OCI-LY3 (cell line): ENCODE measurements around the gene KLHL2.

Experiments
- EZH2phosphoT487 ChIP-seq: fragments of 200-600 bp; shearing (Covaris generic); IDR thresholded peaks from 2 replicates; pipeline ENCODE4 v1.6.1; 2018; ENCODE audit warnings: antibody characterized with exemption, mixed run types, low read depth
- TF ChIP-seq, protein P1 (sequence below): fragments of 200-600, 300-600 bp; sonication (generic); IDR thresholded peaks from 2 replicates; pipeline ENCODE4 v1.5.1; 2014; ENCODE audit warnings: antibody characterized with exemption, low read length, low read depth

- TF ChIP-seq, protein P1, sequence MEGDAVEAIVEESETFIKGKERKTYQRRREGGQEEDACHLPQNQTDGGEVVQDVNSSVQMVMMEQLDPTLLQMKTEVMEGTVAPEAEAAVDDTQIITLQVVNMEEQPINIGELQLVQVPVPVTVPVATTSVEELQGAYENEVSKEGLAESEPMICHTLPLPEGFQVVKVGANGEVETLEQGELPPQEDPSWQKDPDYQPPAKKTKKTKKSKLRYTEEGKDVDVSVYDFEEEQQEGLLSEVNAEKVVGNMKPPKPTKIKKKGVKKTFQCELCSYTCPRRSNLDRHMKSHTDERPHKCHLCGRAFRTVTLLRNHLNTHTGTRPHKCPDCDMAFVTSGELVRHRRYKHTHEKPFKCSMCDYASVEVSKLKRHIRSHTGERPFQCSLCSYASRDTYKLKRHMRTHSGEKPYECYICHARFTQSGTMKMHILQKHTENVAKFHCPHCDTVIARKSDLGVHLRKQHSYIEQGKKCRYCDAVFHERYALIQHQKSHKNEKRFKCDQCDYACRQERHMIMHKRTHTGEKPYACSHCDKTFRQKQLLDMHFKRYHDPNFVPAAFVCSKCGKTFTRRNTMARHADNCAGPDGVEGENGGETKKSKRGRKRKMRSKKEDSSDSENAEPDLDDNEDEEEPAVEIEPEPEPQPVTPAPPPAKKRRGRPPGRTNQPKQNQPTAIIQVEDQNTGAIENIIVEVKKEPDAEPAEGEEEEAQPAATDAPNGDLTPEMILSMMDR, result no peak
- no peak for TF ChIP-seq EZH2phosphoT487
Measured at GRCh38 chr4:165336743-165337142, 129.4 kb downstream of the KLHL2 start.
